ENCODE data around the gene MAPKAPK5. TPM values are rescaled to one million over a fixed set of nuclear protein-coding genes. Genes with fewer than 3 reads are reported as not detected.

MAPKAPK5 gene
- total and polyA plus RNA-seq, 10 of the 15 experiments (the other 5 are each of a cell fraction or from before 2014, with no cell fraction given): 12.6 to 54.3 (median 41.5) TPM

GRCh38 chr12:111818340-111818739 lies 23.7 kb upstream of the MAPKAPK5 start:
- Histone ChIP-seq H3K4me1 (ENCODE audit: control insufficient read depth, insufficient read depth, low read length) (no peaks in the 10 kb centered on the region), H3K27ac (ENCODE audit: control insufficient read depth, insufficient read depth) (no peak overlapping the region)
- 54% methylated on average over 8 of the region's 8 CpGs for WGBS (ENCODE audit: insufficient coverage, insufficient replicate concordance, low lambda C conversion rate, missing lambda C conversion rate)
- TF ChIP-seq ZBTB33 (IDR thresholded peaks at IDR 0.05) (no peak), EP300 (IDR thresholded peaks at IDR 0.05; ENCODE audit: borderline replicate concordance in 1 of 2, control insufficient read depth in 1 of 2, low read depth in 2 of 2, low read length in 2 of 2) (no peak), NKRF (conservative IDR thresholded peaks at IDR 0.05) (no peak), CREB1 (IDR thresholded peaks at IDR 0.05; ENCODE audit: low read depth) (no peak), RAD51 (IDR thresholded peaks at IDR 0.05) (no peak), TCF3 (IDR thresholded peaks at IDR 0.05; ENCODE audit: borderline replicate concordance, insufficient read depth, low read depth, low read length) (no peak), ETV6 (conservative IDR thresholded peaks at IDR 0.05 in 1 of 2, IDR thresholded peaks at IDR 0.05 in 1 of 2; ENCODE audit: borderline replicate concordance in 1 of 2, low read depth in 1 of 2) (no peak), SIN3A (IDR thresholded peaks at IDR 0.05; ENCODE audit: low read depth, low read length) (no peak), YY1 (IDR thresholded peaks at IDR 0.05; ENCODE audit: low read depth, low read length) (no peak), STAT1 (conservative IDR thresholded peaks at IDR 0.05) (no peak), SREBF1 (IDR thresholded peaks at IDR 0.05; ENCODE audit: low read length) (no peak), RAD21 (IDR thresholded peaks at IDR 0.05; ENCODE audit: insufficient read depth, low read depth, low read length) (no peak), NRF1 (conservative IDR thresholded peaks at IDR 0.05; ENCODE audit: low read depth, low read length) (no peak), E4F1 (IDR thresholded peaks at IDR 0.05; ENCODE audit: borderline replicate concordance, partially characterized antibody) (no peak), PML (IDR thresholded peaks at IDR 0.05; ENCODE audit: low read length) (no peak), ATF2 (IDR thresholded peaks at IDR 0.05; ENCODE audit: low read length) (no peak)

More at GRCh38 chr12:111818340-111818739, 23.7 kb upstream of the MAPKAPK5 start:
- H3K27me3 ChIP-seq (replicated peaks in 1 of 2; ENCODE audit: control insufficient read depth in 2 of 2, insufficient read depth in 2 of 2, low read length in 1 of 2): peaks cover 0 to 2% of the 10 kb centered on the region in 2 experiments; a peak in 1 of 4 replicates
- ChIA-PET SMC1A (ENCODE audit: uncharacterized antibody, unreplicated experiment) (no interaction called here), CTCF (interaction anchor here (9.7 kb wide), 1 partner anchor 64 kb away, joined by 170 read pairs; no protein-coding TSS in a partner anchor), POLR2A (no interaction called here), RAD21 (ENCODE audit: unreplicated experiment) (no interaction called here)
- no peaks in the 10 kb centered on the region for H3K36me3 ChIP-seq (ENCODE audit: control insufficient read depth in 2 of 2, insufficient read depth in 2 of 2, low read length in 1 of 2)
- no peaks in the 10 kb centered on the region for H3K79me2 ChIP-seq (ENCODE audit: control insufficient read depth, insufficient read depth, low read length)
- no peak overlapping the region for H3K4me3 ChIP-seq
- intact Hi-C loops (cut with micrococcal nuclease; ENCODE audit: unreplicated experiment): no loop called here
- no peak for DNase-seq (ENCODE audit: low read depth, low spot score)
- no peak overlapping the region for H3K9ac ChIP-seq (ENCODE audit: control insufficient read depth, insufficient read depth, low read length)
- H3K4me2 ChIP-seq (ENCODE audit: control insufficient read depth, insufficient read depth): no peak overlapping the region
- no peak for FAIRE-seq
- no TSS peak for BruUV-seq (replicated peaks)
- in situ Hi-C loops (cut with MboI): loop anchor here (10.0 kb wide), 1 partner anchor 64 kb away; no protein-coding TSS in a partner anchor
- H4K20me1 ChIP-seq (ENCODE audit: control insufficient read depth, insufficient read depth): no peaks in the 10 kb centered on the region
- H3K9me3 ChIP-seq (replicated peaks; ENCODE audit: control insufficient read depth, insufficient read depth, low read length): no peaks in the 10 kb centered on the region
- H2AFZ ChIP-seq (ENCODE audit: control insufficient read depth, low read depth, low read length): no peak overlapping the region
- no peak for ATAC-seq
